Body of pancreas (tissue), 4 donors: ENCODE measurements around the gene OR2D2.

Experiments
- CTCF ChIP-seq, 7 experiments: fragments of 450-650 bp in 4 of 7; fragments of 200-600 bp in 3 of 7; sonication (generic) in 3 of 7; IDR thresholded peaks; one replicate each; pipeline ENCODE4 v1.5.1; 2016 to 2019; ENCODE audit warnings: antibody characterized with exemption in 7 of 7
- POLR2A ChIP-seq, 3 donors: fragments of 450-650 bp; IDR thresholded peaks; one replicate each; pipeline ENCODE4 v1.6.1; 2016; ENCODE audit warnings: antibody characterized with exemption in 3 of 3, mild to moderate bottlenecking in 2 of 3

GRCh38 chr11:6850526-6850925 lies 41.8 kb downstream of the OR2D2 start:
- no peak for TF ChIP-seq POLR2A (IDR thresholded peaks at IDR 0.05)
- no peak for TF ChIP-seq CTCF (IDR thresholded peaks at IDR 0.05)
